GM18508 (cell line): ENCODE measurements around the gene NCOR1.
"Not testable (repeated sequence)": the region's sequence is repeated elsewhere in the genome, so short reads cannot be mapped to it uniquely, and the experiment has no call there.

Experiments
- ATAC-seq: cut with Tn5 transposase; IDR thresholded peaks from one replicate; pipeline ENCODE4 v1.9.1; 2021; ENCODE audit warnings: moderate number of reproducible peaks; ENCODE audit not compliant: insufficient read depth, unreplicated experiment

Gene NCOR1

DNA sequence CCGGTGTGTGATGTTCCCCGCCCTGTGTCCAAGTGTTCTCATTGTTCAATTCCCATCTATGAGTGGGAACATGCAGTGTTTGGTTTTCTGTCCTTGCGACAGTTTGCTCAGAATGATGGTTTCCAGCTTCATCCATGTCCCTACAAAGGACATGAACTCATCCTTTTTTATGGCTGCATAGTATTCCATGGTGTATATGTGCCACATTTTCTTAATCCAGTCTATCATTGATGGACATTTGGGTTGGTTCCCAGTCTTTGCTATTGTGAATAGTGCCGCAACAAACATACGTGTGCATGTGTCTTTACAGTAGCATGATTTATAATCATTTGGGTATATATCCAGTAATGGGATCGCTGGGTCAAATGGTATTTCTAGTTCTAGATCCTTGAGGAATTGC lies 63.0 kb downstream of the NCOR1 start:
- ATAC-seq = not testable (repeated sequence)

DNA sequence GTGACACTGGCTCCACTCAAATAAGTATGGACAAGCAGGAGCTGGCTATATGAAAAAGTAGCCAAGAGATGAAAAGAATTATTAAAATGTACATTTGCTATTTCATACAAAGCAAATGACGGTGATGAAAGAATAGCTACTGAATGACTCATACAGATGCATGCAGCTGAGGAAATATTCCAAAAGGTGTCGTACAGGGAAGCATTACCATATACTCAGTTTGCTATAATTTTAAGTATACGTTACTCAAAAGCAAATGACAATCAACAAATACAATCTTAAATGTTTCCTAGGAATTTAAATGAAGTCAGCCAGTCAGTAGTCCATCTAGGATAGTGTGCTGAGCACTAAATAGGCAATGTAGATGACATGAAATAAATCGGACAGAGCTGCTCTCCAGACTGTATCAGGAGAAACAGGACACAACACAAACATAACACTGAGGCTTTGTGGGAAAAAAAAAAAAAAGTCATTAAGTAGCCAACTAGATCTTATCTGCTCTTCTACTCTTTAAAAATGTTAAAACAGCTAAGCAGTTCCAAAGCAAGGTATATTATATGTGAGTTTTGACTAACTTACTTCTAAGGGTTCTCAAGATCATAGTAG lies 65.0 kb downstream of the NCOR1 start:
- ATAC-seq = no peak

DNA sequence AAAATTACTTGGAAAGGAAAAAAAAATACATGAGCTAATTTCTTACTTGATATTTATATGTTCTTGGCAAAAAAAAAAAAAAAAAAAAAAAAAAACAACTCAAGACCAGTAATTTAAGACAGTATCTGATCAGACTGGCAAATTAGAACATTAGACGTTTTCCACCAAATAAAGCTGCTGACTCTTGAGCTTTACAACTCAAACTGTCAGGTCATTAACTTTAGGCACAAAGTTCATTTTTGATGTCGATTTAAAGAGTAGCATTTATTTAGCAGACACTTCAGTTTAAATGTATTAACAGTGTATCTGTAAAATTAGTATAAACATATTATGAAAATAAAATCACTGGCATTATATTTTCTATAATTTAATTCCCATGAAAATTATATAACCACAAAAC lies 66.7 kb downstream of the NCOR1 start:
- no peak for ATAC-seq

DNA sequence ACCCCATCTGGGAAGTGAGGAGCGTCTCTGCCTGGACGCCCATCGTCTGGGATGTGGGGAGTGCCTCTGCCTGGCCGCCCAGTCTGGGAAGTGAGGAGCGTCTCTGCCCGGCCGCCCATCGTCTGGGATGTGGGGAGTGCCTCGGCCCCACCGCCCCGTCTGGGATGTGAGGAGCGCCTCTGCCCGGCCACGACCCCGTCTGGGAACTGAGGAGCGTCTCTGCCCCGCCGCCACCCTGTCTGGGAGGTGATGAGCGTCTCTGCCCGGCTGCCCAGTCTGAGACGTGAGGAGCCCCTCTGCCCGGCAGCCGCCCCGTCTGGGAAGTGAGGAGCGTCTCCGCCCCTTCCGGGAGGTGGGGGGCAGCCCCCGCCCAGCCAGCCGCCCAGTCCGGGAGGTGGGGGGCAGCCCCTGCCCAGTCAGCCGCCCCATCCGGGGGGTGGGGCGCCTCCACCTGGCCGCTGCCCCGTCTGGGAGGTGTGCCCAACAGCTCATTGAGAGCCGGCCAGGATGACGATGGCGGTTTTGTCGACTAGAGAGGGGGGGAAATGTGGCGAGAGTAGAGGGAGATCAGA lies 69.9 kb downstream of the NCOR1 start:
- not testable (repeated sequence) for ATAC-seq

DNA sequence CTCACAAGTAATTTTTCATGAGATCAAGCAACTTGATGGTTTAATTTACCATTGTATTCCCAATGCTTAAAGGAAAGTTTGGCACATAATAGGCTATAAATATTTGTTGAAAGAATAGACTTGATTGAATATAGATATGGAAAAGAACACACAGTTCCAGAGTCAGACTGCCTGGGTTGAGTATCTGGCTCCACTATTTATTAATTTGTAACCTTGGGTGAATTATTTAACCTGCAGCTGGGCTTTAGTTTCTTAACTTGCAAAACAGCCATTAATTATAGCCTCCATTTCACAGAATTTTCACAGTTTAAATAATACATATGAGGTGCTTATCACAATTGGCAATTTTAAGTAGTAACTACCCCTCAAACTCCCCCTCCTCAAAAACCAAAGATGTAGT lies 73.6 kb downstream of the NCOR1 start:
- ATAC-seq = no peak

DNA sequence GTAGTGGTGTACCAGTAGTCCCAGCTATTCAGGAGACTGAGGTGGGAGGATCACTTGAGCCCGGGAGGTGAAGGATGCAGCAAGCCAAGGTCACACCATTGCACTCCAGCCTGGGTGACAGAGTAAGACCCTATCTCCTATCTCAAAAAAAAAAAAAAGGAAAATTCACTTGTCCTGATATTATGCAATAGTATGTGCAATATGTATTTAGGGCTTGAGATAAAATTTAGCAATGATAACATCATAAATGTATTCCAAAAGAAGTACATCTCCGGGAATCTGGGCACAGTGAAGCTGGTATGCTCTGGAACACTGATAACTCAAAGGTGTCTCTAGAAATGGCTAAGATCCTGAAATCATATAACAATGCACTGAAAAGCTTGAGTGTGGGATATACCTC lies 74.5 kb downstream of the NCOR1 start:
- ATAC-seq = no peak

DNA sequence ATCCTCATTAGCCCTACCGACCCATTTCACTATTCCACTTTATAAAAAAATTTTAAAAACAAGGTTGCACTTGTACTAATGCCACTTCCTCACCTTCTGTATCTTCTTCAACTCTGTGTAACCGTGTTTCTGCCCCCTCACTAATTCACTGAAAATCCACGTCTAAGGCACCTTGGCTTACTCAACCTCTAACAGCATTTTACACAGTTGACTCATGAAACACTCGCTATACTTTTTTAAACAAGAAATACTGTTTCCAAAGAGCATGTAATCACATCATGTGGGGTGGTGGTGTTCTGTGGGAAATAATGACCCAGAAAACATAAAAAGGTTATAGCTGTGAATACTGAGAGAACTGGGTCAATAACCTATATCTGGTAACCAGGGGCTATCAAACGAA lies 79.9 kb downstream of the NCOR1 start:
- no peak for ATAC-seq

DNA sequence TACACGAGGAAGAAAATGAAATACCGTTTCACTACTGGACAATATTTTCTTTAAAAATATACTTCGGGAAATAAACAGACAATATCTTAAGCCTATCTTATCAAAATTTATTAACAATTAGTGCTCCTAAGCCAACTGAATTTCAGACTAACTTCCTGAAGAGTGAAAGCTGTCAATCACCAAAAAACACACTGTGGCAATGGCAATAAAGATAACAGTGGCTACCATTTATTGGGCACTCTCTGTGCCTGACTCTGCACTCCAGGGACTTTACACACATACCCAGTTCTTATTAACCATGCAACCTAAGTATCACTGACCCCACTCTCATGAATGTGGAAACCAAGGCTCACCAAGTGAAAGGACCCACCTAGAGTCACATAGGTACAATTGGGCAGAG lies 83.7 kb downstream of the NCOR1 start:
- ATAC-seq = no peak

DNA sequence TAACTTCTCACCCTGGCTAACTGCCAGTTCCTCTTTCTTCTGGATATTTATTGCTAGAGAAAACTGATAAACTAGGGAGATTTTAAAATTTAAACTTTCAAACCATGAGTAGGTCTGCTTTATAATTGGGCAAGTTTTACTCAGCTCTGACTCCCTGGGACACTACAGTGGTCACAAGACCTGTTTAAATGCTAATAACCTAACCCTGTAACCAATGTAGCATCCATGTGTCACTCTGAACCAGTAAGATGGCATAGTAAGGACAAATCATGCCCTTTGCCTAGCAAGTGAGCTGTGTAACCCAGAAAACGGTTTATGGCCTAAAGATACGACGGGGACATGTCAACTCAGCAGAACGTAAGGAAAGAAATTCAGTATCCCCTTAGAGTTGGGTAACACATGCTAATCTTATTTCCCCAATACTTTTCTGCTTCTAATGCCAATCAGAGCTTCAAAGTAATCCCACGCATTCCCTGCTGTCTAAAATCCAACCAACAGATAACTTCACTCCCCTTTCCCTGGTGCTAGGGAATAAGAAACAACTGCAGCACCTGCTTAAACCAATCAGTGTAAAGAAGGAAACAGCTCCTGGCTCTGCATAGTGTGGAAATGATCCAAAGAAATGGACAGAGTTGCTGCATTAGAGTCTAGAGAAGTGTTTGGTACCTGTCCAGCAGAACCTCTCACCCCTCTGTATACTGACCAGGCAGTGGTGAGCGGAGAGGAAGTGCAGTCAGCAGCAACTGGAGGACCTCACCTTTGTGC lies 85.7 kb downstream of the NCOR1 start:
- no peak for ATAC-seq

DNA sequence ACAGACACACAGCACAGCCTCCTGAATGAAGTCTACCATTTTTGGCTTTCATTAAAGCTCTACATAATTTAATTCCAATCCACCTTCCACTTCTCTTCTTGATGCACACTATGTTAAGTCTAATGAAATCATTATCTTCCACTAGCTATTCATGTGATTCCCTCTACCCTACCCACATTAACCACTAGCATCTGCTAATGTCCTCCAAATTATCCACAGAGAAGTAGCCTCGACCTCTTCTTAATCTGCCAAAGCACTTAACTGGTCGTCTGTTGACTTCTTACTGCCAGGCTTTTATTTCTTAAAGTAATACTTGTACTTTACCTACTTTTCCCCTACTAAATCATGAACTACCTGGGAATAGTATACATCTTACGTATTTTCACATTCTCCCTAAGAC lies 91.8 kb downstream of the NCOR1 start:
- no peak for ATAC-seq

DNA sequence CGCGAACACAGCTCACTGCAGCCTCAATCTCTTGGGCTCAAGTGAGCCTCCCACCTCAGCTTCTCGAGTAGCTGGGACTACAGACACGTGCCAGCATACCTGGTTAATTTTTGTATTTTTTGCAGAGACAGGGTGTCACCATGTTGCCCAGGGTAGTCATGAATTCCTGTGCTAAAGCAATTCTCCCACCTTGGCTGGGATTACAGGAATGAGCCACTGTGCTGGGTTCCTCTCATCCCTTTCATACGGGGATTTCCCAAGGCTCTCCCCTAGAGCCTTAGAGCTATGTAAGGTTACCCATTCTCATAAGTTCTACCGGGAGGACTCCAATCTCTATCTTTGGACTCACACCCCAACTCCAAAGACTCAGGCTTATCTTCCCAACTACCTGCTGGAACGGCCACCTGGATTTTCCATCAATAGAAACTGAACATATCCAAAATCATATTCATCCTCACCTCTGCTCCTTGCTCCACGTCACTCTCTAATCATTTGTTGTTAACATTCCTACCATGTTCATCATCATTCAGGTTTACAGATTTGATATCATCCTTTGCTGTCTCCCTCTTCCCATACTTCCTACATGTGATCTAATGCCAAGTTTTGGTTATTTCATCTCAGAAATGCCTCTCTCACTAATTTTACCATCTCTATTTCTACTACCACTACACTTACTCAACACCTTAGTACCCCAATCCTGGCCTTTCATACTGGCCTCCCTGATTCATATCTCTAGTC lies 92.5 kb downstream of the NCOR1 start:
- no peak for ATAC-seq

DNA sequence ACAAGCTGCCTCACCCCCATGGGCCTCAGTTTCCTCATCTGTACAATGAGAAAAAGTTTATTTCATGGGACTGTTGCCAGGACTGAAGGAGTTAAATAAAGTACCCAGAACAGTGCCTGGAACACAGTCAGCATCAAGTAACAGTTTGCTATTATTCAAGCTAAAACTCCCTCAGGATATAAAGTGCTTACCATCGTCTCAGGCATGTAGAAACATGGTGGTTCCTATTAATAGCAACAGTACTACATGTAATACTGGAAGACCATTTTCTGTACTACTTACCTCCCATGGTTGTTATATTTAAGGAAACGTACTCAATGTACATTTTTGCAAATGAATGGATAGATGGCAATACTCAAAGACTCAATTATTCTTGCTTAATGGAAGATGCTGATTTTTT lies 93.4 kb downstream of the NCOR1 start:
- no peak for ATAC-seq

DNA sequence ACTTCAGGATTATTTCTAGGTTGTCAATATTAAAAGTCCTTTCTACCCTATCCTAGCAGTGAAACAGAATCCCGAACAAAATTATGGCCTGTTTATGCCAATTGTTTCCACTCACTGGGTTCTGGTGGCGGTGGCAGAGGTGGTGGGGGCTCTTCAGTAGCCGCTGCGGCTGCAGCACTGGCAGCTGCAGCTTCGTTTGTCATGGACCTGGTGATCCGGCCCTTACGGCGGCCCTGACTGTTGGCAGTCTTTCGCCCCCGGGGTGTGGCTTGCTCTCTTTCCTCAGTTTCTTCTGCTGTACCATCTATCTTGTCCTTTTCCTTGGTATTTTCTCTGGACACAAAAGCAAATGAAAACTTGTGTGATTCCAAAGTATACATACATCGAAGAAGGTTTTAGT lies 94.4 kb downstream of the NCOR1 start:
- no peak for ATAC-seq

DNA sequence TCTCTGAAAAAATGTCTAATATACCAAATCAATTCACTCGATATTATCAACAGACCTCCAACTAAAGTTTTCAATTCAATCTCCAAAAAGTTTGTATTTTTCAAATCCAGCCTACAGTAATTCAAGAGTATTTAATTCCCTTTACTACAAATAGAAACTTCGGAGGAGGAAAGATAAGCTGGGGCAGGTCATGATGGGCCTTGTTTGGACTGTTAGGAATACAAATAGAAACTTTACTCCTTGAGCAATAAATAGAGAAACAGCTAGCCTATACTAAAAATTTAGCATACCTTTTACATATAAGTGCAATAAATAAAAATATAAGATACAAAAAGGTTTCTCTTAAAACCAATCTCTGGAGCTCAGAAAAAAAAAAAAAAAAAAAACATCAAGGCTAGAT lies 98.2 kb downstream of the NCOR1 start:
- ATAC-seq = no peak

DNA sequence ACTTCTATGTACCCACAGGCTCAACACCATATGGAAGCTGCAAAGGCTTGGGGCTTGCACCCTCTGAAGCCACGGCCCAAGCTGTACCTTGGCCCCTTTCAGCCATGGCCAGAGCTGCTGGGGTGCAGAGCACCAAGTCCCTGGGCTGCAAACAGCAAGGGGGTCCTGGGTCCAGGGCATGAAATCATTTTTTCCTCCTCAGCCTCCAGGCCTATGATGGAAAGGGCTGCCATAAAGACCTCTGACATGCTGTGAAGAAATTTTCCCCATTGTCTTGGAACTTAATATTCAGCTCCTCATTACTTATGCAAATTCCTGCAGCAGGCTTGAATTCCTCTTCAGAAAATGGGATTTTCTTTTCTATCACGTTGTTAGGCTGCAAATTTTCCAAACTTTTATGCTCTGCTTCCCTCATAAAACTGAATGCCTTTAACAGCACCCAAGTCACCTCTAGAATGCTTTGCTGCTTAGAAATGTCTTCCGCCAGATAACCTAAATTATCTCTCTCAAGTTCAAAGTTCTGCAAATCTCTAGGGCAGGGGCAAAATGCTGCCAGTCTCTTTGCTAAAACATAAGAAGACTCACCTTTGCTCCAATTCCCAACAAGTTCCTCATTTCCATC lies 100.1 kb downstream of the NCOR1 start:
- not testable (repeated sequence) for ATAC-seq

DNA sequence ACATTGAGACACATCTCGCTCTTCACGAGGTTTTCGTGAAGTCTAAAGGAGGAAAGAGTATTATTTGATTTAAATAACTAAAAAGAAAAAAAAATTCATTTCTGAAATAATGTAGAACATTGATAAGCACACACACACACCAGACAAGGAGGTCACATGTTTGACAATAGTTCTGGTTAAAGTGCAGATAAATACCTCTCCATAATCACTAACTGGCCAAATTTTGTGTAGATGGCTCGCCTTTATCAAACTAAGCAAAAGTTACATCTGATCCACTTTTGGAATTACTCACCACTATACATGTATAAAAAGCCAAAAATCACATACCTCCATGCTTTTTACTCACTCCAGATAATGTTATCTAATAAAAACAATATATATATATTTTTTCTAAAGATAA lies 106.5 kb downstream of the NCOR1 start:
- no peak for ATAC-seq

DNA sequence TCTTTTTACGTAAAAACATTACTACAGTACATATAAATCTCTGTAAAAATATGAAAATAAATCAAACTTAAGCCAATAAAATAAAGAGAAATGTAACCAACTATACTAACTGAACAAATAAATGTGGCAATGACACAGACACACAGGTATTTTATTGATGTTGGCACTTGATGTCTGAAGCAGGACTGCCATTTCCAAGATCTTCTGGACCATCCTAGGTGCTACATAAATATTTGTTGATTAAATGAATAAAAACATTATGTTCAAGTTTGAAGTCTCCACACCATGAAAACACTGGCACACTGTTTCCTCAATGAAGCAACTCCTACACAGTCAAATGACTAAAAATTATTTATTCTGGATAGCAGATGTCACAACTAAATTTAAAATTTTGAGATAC lies 106.9 kb downstream of the NCOR1 start:
- no peak for ATAC-seq

DNA sequence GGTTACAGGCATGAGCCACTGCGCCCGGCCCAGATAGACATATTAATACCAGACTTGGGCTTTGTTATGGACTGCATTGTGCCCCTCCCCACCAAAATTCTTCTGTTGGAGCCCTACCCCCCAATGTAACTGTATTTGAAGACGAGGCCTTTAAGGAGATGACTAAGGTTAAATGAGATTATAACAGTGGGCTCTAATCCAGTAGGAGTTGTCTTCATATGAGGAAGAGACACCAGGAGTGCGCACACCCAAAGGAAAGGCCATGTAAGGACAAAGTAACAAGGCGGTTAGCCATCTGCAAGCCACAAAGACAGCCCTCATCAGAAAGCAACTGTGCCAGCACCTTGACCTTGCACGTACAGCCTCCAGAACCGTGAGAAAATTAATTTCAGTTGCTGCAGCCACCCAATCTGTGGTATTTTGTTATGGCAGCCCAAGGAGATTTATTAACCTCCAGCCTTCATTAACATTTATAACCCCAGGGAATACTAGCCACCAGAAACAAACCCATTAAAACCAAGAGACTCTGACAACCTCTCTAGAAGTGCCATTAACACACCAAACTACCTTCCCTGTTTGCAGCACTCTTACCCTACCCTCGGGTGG lies 108.1 kb downstream of the NCOR1 start:
- ATAC-seq = no peak

DNA sequence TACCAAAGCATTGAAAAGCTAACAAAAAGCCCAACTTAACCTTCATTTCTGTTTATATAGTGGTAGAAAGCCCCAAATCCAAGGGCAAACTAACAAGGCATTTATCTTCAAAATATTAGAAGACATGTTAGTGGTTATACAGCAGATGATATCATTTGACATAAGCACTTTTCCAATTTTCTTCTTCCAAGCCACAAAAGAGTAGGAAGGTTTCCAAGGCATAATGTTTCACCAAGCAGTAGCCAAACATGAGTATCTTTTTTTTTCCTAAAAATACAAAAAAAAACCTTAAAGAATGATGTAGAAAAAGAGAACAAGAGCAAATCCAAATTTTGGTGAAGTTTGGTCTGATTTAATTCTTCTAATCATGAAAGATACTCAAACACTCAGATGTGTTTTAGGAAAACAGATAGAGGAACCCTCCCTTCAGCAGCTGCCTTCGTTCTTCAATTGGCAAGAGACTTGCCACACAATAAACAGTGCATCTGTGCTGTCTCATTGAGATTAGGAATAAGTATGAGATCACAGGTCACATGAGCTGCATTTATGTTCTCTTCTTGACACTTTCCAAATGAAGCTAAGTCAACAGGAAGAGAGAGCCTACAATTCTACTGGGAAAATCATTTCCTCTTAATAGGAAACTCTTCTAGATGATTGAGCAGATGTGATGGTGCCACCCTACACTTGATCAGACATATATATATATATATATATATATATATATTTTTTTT lies 109.0 kb downstream of the NCOR1 start:
- ATAC-seq = no peak

DNA sequence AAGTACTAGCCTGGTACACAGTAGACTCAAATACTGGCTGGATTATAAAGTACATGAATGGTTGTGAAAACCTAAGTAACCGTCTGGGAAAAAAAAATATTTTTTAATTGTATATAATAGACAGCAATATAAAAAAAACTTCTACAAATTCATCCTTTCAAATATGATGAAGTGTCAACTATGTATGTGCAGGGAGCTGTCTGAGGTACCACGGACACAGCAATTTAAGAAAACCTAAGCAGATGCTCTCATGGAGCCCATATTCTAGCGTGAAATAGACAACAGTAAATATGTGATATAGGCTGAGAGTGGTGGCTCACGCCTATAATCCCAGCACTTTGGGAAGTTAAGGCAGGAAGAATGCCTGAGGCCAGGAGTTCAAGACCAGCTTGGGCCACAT lies 111.1 kb downstream of the NCOR1 start:
- ATAC-seq = no peak
